ENCODE data around the gene BAIAP2L2.

The BAIAP2L2 gene

DNA sequence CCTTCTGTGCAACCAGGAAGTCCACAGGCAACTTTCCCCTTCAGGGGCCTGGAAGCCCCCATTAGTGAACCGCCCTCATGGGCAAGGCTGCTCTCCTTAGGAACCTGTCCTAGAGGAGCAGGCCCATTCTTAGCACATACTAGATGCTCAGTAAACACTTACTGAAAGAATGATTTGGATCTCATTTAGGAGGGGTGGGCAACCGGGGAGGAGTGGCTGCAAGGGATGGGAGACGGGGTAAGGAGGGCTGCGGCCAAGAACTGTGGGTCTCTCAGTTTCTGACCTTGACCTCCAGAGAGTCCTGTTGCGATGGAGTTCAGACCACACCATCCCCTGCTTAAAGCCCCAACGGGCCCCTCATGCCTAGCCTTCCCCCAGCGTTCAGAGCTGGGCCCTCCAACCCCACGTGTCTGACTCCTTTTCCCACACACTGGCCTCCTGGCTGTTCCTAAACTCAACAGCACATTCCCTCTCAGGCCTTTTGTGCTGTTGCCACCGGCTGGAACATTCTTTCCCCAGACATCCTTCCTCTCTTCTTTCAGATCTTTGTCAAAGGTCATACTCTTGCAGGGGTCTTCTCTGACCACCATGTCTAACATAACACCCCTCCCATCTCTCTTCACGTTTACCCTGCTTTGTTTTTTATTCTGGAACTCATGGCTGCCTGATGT is 74.0 kb downstream of the BAIAP2L2 start:
- DNase-seq: no peak

DNA sequence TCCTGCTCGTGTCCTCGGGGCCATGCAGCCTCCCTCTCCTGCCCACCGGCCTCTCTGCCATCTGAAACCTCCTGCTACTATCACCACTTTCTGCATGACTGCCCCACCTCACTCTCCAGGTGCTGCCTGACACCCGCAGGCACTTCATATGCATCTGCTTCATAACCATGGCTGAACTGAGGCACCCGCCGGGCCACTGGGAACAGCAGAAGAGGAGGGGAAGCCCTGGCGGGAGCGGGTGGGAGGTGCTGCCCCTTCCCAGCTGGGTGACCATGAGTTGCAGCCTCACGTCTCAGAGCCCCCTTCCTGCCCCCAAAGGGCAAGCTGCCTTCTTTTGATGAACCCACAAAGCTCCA is 75.0 kb downstream of the BAIAP2L2 start:
- no peak for DNase-seq
